Lower leg skin (tissue), 4 donors: ENCODE data around the gene CABCOCO1. TPM values are rescaled to one million over a fixed set of nuclear protein-coding genes. Genes with fewer than 3 reads are reported as not detected.
A peak's percentile ranks its signal among the peaks of the same experiment; 100 is the strongest.

ENCODE experiments used
- DNase-seq, 2 donors: peaks; one replicate each; pipeline ENCODE4 v3.0.0-alpha.2; 2019; ENCODE audit warnings: low spot score in 2 of 2
- H3K4me3 ChIP-seq: fragments of 200-600 bp; sonication (generic); 2 replicates; pipeline ENCODE4 v1.5.1; 2017; ENCODE audit warnings: mild to moderate bottlenecking, low read depth; ENCODE audit not compliant: poor library complexity, severe bottlenecking
- POLR2A ChIP-seq, 2 donors: fragments of 450-650 bp; IDR thresholded peaks; one replicate each; pipeline ENCODE4 v1.6.1; 2016 to 2017; ENCODE audit warnings: antibody characterized with exemption in 2 of 2, mild to moderate bottlenecking in 1 of 2, moderate library complexity in 1 of 2
- WGBS, 2 donors: methylation state at CpG; one replicate each; pipeline ENCODE4 v1.1.5; 2018; 5-methylcytosine and 5-hydroxymethylcytosine counted together
- intact Hi-C: fragments of 100-400 bp; cut with DNase I; formaldehyde crosslinking; loops from one replicate; pipeline ENCODE4 v1.15.0; 2023; ENCODE audit warnings: low total_unique reads
- total RNA-seq, 4 donors: library from RNA; depleted of rRNA; stranded (reverse); fragments of >200 nt; gene quantifications; one replicate each; pipeline ENCODE4 v1.1.0, GENCODE V29; 2016
- TF ChIP-seq, protein P1 (sequence below), 3 donors: fragments of 450-650 bp; IDR thresholded peaks; one replicate each; pipeline ENCODE4 v1.5.1; 2016; ENCODE audit warnings: antibody characterized with exemption in 3 of 3, mild to moderate bottlenecking in 3 of 3, moderate library complexity in 2 of 3

Gene CABCOCO1
- total RNA-seq, 4 donors from 2014 or later, result 0.46 TPM; not detected in 3

DNA sequence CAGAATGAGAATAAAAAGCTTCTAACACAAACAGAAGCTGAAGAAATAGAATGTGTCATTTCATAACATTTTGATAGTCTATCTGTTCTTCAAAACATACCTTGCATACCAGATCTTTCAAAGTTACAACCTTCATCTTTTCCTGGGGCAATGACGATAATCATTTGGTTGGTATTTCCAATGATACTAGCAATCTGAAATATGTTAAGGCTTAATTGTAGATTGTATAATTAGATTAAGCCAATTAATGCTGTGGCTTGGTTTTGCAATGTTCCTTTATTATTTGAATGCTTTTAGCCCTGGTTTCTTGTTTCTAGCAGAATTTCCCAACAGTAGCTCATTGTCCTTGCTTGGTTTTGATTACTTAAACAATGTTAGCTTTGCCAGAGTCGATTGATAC is 84.6 kb downstream of the CABCOCO1 start:
- no peak for DNase-seq
- intact Hi-C loops, result no loop called here
- 54 to 60% methylated on average over 2 of the region's 2 CpGs for WGBS, 2 donors
- TF ChIP-seq, protein P1, sequence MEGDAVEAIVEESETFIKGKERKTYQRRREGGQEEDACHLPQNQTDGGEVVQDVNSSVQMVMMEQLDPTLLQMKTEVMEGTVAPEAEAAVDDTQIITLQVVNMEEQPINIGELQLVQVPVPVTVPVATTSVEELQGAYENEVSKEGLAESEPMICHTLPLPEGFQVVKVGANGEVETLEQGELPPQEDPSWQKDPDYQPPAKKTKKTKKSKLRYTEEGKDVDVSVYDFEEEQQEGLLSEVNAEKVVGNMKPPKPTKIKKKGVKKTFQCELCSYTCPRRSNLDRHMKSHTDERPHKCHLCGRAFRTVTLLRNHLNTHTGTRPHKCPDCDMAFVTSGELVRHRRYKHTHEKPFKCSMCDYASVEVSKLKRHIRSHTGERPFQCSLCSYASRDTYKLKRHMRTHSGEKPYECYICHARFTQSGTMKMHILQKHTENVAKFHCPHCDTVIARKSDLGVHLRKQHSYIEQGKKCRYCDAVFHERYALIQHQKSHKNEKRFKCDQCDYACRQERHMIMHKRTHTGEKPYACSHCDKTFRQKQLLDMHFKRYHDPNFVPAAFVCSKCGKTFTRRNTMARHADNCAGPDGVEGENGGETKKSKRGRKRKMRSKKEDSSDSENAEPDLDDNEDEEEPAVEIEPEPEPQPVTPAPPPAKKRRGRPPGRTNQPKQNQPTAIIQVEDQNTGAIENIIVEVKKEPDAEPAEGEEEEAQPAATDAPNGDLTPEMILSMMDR (IDR thresholded peaks at IDR 0.05), result no peak
- no peak for TF ChIP-seq POLR2A (IDR thresholded peaks at IDR 0.05)
- no peak overlapping the region for H3K4me3 ChIP-seq

DNA sequence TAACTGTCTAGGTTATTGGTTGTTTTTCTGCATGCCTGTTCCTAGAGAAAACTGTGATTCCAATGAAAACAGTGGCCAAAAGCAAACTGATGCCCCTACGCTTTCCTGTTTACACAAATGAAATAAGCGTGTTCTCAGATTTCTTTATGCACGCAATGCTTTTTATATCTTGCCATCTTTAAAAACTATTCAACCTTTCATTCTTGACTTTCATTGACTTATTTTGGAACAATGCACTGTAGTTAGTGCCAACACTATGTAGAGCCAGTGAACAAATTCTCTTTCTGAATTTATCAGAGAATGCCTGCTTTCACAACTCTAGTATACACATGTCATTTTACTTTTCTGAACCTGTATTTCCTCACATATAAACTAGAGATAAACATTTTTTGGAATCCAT is 86.6 kb downstream of the CABCOCO1 start:
- 55 to 58% methylated on average over 3 of the region's 3 CpGs for WGBS, 2 donors
- intact Hi-C loops, result no loop called here
- no peak for TF ChIP-seq POLR2A (IDR thresholded peaks at IDR 0.05)
- TF ChIP-seq, protein P1 (IDR thresholded peaks at IDR 0.05), result no peak

DNA sequence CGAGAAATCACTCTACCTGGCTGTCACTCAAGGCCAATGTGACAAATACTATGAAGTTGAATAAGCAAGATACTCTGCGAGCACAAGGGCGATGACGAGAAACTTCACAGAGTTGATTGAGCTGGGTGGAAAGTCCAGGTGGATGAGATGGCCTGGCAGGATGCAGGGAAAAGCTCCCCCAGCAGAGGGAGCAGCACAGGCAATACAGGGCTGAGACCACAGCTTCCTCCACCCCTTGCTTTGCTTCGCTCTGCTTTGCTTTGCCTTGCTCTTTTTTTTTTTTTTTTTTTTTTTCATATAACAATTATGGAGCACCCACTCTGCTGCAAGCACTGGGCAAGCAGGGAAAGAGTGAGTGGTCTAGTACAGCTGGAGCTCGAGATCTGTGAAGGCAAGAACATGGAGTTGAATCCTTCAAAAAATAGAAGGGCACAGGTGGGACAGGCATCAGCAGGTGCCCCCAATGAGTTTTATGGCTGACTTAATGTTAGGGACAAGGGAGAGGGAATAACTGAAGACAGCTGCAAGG is 88.3 kb downstream of the CABCOCO1 start:
- no peak overlapping the region for H3K4me3 ChIP-seq
- WGBS, 2 donors, result 55 to 68% methylated on average over 6 of the region's 6 CpGs
- intact Hi-C loops, result no loop called here
- peak; percentile 28 to 85 for DNase-seq
- TF ChIP-seq, protein P1 (IDR thresholded peaks at IDR 0.05), result no peak
- no peak for TF ChIP-seq POLR2A (IDR thresholded peaks at IDR 0.05)

More for the DNA sequence above, 86.6 kb downstream of the CABCOCO1 start:
- no peak for DNase-seq
- H3K4me3 ChIP-seq, result no peak overlapping the region

DNA sequence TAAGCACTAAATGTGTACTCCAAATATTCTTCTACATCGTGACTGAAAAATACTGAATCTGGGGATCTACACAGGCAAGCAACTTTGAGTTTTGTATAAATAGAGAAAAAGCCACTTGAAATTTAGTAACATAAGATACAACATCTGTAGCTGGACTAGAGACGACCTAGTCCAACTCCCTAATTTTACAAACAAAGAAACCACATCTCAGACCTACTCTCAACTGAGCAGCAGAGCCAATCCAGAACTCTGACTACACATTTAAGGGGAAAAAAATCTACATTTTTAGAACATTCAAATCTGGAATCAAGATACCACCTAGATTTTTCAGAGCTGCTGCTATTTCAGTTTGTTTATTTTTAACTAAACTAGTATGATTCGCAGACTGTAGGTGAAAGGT is 88.9 kb downstream of the CABCOCO1 start:
- no peak overlapping the region for H3K4me3 ChIP-seq
- DNase-seq, result no peak
- intact Hi-C loops, result no loop called here
- TF ChIP-seq POLR2A (IDR thresholded peaks at IDR 0.05), result no peak
- TF ChIP-seq, protein P1 (IDR thresholded peaks at IDR 0.05), result no peak
- WGBS, 2 donors, result 32 to 47% methylated on average over 3 of the region's 3 CpGs

DNA sequence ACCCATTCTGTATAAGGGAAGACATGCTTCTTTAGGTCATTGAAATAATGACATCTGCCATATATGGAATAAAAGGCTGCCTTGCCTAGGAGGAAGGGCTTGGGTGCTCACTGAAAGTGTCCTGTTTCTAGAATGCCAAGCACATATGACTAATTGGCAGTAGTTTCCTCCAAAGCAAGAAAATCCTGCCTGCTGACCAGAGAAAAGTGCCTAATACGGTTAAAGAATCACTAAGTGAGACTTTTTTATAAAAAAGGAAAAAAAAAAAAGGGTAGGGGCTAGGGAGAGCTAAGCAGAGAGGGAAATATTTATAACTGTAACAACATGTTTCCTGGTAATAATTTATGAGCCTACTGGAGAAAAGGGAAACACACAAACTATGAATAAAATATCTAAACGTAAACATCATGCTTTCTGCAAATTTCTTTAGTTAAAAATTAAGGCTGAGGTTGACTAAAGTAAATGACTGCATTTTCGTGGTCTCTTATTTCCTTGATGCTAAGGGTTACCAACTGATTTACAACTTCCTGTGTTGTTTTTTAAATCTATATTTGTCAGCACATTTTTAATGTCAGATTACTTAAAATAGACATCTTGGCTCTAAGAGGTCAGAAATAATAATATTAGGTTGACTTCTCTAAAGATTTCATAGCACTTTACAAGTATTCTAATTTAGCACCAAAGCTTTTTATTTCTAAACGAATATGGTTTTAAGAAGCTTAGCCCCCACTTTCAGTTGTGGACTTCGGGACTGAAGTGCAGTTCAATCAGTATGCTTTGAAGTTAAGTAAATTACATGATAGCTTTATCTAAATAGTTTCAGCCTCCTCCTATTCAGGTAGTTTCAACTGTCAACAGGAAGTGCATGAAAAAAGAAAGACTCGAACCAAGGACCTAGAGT is 89.6 kb downstream of the CABCOCO1 start:
- intact Hi-C loops, result no loop called here
- 29 to 35% methylated on average over 6 of the region's 6 CpGs for WGBS, 2 donors
- DNase-seq, result no peak

More for the DNA sequence above, 89.6 kb downstream of the CABCOCO1 start:
- H3K4me3 ChIP-seq, result no peak overlapping the region
- TF ChIP-seq, protein P1 (IDR thresholded peaks at IDR 0.05), result no peak
- no peak for TF ChIP-seq POLR2A (IDR thresholded peaks at IDR 0.05)
